Measurements from ENCODE around the gene PACSIN1. TPM values are rescaled to one million over a fixed set of nuclear protein-coding genes. Genes with fewer than 3 reads are reported as not detected.

Gene PACSIN1
- polyA plus RNA-seq, 1 donor (not counting 4 experiments of a cell fraction or from before 2014, with no cell fraction given): not detected

DNA sequence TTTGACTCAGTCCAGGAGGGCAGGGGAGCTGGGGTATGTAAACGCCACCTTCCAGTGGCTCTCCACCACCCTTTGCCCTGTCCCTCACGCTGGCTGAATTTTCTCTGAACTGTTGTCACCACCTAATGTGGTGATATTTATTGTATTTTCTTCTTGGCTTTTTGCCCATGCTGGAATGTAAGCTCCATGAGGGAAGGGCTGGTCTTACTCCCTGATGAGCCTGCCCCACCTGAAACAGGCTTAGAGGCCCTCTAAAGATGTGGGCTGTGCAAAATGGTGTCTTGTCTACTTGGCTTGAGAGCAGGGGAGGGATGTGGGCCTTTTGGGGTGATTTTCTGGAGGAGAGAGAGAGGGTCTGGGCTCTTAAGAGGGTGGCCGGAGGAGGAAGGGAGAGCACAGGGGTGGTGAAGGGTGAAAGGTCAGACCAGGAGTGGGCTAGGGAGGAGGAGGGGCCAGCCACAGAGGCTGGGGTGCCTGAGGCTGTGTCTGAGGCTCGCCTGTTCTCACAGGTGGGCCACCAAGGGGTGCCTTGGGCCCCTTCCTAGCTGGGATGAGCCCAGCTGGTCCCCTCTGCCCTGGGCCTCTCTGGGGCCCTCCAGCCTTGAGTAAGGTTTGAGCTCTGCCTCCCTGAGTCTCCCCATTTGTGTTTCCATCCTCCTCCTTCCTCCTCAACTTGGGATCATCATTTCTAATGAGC lies 52.9 kb downstream of the PACSIN1 start:
- H3K9me3 ChIP-seq (ENCODE audit: control insufficient read depth, low read depth, low read length): no peaks in the 10 kb centered on the region
- no peak for DNase-seq (ENCODE audit: low read depth, low spot score)
- H3K4me2 ChIP-seq (ENCODE audit: control insufficient read depth, extremely low read depth, insufficient read depth, low read depth, low read length): no peak overlapping the region
- dilution Hi-C loops (cut with MboI; ENCODE audit: extremely low pct_ligation_motif_present, low sequenced_read_pairs): no loop called here
- H3K9ac ChIP-seq (ENCODE audit: control insufficient read depth, extremely low read depth, insufficient read depth, low read length): no peak overlapping the region
- no peak overlapping the region for H3K4me3 ChIP-seq (ENCODE audit: control insufficient read depth in 2 of 3, extremely low read depth in 1 of 3, insufficient read depth in 2 of 3, low read depth in 1 of 3, low read length in 3 of 3)
- H2AFZ ChIP-seq (ENCODE audit: control insufficient read depth, low read length): no peak overlapping the region
- no peak overlapping the region for H3K27ac ChIP-seq (ENCODE audit: control insufficient read depth, insufficient read depth, low read length)
- no peak for FAIRE-seq
- H3K4me1 ChIP-seq (ENCODE audit: control insufficient read depth, extremely low read depth, insufficient read depth, low read length): no peaks in the 10 kb centered on the region
- no peaks in the 10 kb centered on the region for H3K36me3 ChIP-seq (ENCODE audit: control insufficient read depth in 2 of 2, extremely low read depth in 1 of 2, insufficient read depth in 2 of 2, low read length in 2 of 2)
- H3K79me2 ChIP-seq (ENCODE audit: control insufficient read depth, insufficient read depth, low read length): no peaks in the 10 kb centered on the region
- no peaks in the 10 kb centered on the region for H3K9me1 ChIP-seq (ENCODE audit: control insufficient read depth, extremely low read depth, insufficient read depth, low read length)
- H4K20me1 ChIP-seq (ENCODE audit: control insufficient read depth, extremely low read depth, insufficient read depth, low read length): no peaks in the 10 kb centered on the region
- TF ChIP-seq EZH2 (IDR thresholded peaks at IDR 0.05; ENCODE audit: low read length): no peak
- TF ChIP-seq, protein P1, sequence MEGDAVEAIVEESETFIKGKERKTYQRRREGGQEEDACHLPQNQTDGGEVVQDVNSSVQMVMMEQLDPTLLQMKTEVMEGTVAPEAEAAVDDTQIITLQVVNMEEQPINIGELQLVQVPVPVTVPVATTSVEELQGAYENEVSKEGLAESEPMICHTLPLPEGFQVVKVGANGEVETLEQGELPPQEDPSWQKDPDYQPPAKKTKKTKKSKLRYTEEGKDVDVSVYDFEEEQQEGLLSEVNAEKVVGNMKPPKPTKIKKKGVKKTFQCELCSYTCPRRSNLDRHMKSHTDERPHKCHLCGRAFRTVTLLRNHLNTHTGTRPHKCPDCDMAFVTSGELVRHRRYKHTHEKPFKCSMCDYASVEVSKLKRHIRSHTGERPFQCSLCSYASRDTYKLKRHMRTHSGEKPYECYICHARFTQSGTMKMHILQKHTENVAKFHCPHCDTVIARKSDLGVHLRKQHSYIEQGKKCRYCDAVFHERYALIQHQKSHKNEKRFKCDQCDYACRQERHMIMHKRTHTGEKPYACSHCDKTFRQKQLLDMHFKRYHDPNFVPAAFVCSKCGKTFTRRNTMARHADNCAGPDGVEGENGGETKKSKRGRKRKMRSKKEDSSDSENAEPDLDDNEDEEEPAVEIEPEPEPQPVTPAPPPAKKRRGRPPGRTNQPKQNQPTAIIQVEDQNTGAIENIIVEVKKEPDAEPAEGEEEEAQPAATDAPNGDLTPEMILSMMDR (optimal IDR thresholded peaks at IDR 0.05 in 1 of 3, IDR thresholded peaks at IDR 0.05 in 1 of 3, conservative IDR thresholded peaks at IDR 0.05 in 1 of 3; ENCODE audit: extremely low read depth in 1 of 3, insufficient read depth in 2 of 3, low read length in 3 of 3): no peak
- peaks cover 24% of the 10 kb centered on the region for H3K27me3 ChIP-seq (ENCODE audit: control insufficient read depth, extremely low read depth, insufficient read depth, low read length)

DNA sequence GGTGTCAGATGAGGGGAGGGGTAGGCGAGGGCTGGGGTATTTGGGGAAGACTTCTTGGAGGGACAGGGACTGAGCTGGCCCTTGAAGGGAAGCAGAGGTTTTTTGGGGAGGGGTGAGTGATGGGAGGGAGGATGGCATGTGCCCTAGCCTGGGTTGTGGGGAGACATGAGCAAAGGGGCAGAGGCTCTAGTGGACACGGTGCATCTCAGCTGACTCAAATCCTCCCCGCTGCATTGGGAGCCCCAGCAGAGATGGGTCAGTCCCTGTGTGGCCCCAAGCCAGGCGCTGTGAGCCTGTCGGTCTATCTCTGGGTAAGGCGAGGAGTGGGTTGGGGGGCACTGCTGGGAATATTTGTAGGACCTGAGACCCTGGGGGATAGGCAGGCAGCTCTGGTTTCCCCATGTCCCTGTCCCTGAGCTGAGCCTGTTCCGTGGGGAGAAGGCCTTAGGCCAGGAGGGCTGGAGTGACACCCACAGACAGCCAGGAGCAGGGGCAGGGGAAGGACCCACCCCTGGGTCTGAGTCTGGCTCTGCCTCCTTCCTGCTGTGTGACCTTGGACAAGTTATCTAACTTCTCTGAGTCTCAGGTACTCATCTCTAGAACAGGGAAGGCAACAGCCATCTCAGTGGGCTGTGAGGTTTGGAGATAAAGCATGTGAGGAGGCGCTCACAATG lies 54.2 kb downstream of the PACSIN1 start:
- TF ChIP-seq EZH2 (IDR thresholded peaks at IDR 0.05; ENCODE audit: low read length): no peak
- TF ChIP-seq, protein P1 (optimal IDR thresholded peaks at IDR 0.05 in 1 of 3, IDR thresholded peaks at IDR 0.05 in 1 of 3, conservative IDR thresholded peaks at IDR 0.05 in 1 of 3; ENCODE audit: extremely low read depth in 1 of 3, insufficient read depth in 2 of 3, low read length in 3 of 3): no peak

More for the DNA sequence above, 54.2 kb downstream of the PACSIN1 start:
- no peaks in the 10 kb centered on the region for H3K9me1 ChIP-seq (ENCODE audit: control insufficient read depth, extremely low read depth, insufficient read depth, low read length)
- H2AFZ ChIP-seq (ENCODE audit: control insufficient read depth, low read length): no peak overlapping the region
- H3K79me2 ChIP-seq (ENCODE audit: control insufficient read depth, insufficient read depth, low read length): no peaks in the 10 kb centered on the region
- no peaks in the 10 kb centered on the region for H3K36me3 ChIP-seq (ENCODE audit: control insufficient read depth in 2 of 2, extremely low read depth in 1 of 2, insufficient read depth in 2 of 2, low read length in 2 of 2)
- DNase-seq (ENCODE audit: low read depth, low spot score) (no peak), FAIRE-seq (no peak)
- peaks cover 12% of the 10 kb centered on the region for H3K27me3 ChIP-seq (ENCODE audit: control insufficient read depth, extremely low read depth, insufficient read depth, low read length)
- H3K4me2 ChIP-seq (ENCODE audit: control insufficient read depth, extremely low read depth, insufficient read depth, low read depth, low read length): no peak overlapping the region
- dilution Hi-C loops (cut with MboI; ENCODE audit: extremely low pct_ligation_motif_present, low sequenced_read_pairs): no loop called here
- H3K4me3 ChIP-seq (ENCODE audit: control insufficient read depth in 2 of 3, extremely low read depth in 1 of 3, insufficient read depth in 2 of 3, low read depth in 1 of 3, low read length in 3 of 3): no peak overlapping the region
- H3K27ac ChIP-seq (ENCODE audit: control insufficient read depth, insufficient read depth, low read length): no peak overlapping the region
- no peaks in the 10 kb centered on the region for H3K4me1 ChIP-seq (ENCODE audit: control insufficient read depth, extremely low read depth, insufficient read depth, low read length)
- no peaks in the 10 kb centered on the region for H3K9me3 ChIP-seq (ENCODE audit: control insufficient read depth, low read depth, low read length)
- H3K9ac ChIP-seq (ENCODE audit: control insufficient read depth, extremely low read depth, insufficient read depth, low read length): no peak overlapping the region
- no peaks in the 10 kb centered on the region for H4K20me1 ChIP-seq (ENCODE audit: control insufficient read depth, extremely low read depth, insufficient read depth, low read length)

All from keratinocyte (primary cell).